Left renal pelvis (tissue), 4 donors: ENCODE measurements around the gene GRK1. TPM values are rescaled to one million over a fixed set of nuclear protein-coding genes. Genes with fewer than 3 reads are reported as not detected.

Source experiments
- DNase-seq, 4 donors: peaks; one replicate each; pipeline ENCODE4 v3.0.0-alpha.2; 2013; ENCODE audit warnings: low read depth in 4 of 4, low spot score in 3 of 4
- polyA plus RNA-seq, 4 donors: library from polyadenylated mRNA; unstranded; fragments of 120-200 nt; gene quantifications; one replicate each; pipeline ENCODE4 v1.2.1, GENCODE V29; 2013; ENCODE audit not compliant: insufficient read length in 4 of 4

The GRK1 gene
- polyA plus RNA-seq, 4 donors: 0.07 to 0.26 (median 0.14) TPM

DNA sequence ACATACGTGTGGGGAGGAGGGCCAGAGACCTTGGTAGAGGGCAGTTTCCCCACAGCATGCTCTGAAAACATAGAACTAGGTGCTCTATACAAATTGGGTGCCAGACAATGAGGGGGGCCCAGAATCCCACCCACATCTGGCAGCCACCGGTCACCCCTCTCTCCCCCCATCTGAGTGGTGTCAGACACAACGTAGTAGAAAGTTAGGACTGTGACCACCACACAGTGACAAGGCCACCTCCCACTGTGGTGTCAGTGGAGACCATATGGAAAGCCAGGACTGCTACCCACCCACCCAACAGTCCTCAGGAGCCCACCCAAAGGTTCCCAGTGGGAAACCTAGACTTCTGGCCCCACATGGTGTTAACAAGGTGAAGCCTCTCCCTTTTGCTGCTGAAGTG lies 7.0 kb upstream of the GRK1 start:
- DNase-seq: no peak

DNA sequence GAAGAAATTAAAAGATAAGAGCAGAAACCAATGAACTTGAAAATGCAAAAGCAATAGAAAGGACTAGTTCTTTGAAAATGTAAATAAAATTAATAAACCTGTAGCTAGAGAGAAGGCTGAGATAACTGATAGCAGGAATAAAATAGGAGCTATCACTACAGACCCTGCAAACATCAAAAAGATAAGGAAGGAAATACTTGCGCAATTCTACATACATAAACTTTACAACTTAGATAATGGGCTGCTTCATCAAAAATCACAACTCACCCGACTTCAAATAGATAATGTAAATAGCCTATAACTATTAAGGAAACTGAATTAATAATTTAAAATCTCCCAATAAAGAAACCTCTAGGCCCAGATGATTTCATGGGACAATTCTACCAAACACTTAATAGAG lies 5.5 kb upstream of the GRK1 start:
- DNase-seq: no peak

DNA sequence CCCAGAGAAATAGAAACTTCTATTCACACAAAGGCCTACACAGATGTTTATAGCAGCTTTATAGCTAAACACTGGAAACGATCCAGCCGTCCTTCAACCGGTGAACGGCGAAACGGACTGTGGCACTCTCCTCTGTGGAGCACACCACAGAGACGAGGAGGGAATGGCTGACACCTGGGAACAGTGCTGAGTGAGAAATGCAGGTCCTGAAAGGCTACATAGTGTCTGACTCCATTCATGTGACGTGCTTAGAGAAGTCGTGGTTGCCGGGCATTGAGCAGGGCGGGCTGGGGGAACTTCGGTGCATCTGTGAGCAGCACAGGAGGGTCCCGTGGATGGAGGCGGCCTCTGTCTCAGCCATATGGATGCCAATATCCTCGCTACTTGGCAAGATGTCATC lies 3.1 kb upstream of the GRK1 start:
- DNase-seq: no peak

DNA sequence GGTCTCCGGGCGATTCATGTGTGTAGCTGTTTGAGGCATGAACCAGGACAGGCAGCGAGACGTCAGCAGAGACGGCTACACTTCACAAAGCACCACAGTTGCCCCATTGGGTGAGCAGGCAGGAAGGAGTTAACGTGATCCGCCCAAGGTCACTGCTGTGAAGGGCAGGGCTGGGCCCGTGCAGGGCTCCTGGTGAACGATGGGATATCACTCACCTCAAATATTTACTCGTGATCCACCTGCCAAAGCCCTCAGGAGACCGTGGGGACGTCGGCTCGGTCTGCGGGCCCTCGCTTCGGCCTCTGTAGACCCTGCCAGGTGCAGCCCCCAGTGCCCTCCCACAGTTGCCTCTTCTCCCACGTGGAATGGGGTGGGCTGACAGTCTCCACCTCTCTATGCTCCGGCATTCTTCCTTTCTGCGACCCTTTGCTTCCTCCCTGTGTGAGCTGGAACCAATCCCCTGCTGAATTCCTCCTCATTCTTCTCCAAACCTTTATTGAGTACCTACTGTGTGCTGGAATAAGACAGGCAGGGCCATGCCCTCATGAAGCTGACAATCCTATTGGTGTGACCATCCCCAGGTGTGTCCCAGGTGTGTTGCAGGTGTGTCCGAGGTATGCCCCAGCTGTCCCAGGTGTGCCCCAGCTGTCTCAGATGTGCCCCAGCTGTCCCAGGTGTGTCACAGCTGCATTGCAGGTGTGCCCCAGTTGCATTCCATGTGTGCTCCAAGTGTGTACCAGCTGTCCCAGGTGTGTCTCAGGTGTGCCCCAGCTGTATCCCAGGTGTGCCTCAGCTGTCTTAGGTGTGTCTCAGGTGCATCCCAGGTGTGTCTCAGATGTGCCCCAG lies 2.0 kb upstream of the GRK1 start:
- DNase-seq: no peak

GRCh38 chr13:113665597-113666328 lies 1.3 kb upstream of the GRK1 start:
- DNase-seq: no peak

GRCh38 chr13:113666329-113666670 lies 719 bp upstream of the GRK1 start:
- DNase-seq: no peak

DNA sequence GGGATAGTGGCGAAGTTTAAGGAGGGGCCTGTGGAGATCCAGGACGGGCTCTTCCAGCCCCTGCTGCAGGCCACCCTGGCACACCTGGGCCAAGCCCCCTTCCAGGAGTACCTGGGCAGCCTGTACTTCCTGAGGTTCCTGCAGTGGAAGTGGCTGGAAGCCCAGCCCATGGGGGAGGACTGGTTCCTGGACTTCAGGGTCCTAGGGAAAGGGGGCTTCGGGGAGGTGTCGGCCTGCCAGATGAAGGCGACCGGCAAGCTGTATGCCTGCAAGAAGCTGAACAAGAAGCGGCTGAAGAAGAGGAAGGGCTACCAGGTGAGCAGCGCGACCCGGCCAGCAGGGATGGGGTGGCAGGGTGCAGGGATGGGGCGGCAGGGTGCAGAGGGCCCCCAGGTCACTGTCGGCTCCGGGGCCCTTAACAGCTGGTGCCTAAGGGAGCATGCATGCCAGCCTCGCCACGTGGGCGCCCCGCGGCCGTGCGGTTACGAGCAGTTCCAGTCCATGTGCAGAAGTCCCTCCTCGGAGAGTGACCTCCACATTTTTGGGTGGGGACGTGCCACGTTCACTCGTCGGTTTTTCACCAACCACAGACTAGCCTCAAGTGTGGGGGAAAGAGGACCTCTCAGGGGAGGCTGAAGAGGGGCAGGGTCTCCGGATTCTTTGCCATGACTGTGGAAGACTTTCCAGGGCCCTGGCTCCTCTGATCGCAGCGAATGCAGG lies 912 bp downstream of the GRK1 start:
- DNase-seq: no peak

DNA sequence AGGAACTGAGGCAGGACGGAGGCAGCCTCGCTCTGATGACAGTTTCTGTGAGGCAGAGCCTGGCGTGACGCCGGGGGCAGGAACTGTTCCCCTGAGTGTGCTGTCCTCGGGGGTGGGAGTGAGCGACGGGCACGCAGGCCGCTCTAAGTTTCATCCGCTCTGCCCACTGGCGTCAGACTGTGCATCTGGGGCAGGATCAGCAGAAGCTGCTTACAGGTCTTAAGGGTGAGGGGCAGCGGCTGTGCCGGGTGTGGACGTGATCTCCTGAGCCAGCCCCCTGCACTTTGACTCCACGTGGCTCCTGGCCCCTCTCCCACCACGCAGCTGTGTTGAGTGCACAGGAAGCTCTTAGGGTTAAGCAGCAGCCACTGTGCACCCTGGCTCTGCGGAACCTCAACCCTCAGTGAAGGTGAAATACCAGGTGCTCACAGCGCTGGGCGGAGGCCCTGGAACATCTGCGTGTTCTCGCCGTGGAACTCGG lies 1.5 kb downstream of the GRK1 start:
- no peak for DNase-seq

GRCh38 chr13:113669231-113669754 lies 2.3 kb downstream of the GRK1 start:
- DNase-seq: no peak

DNA sequence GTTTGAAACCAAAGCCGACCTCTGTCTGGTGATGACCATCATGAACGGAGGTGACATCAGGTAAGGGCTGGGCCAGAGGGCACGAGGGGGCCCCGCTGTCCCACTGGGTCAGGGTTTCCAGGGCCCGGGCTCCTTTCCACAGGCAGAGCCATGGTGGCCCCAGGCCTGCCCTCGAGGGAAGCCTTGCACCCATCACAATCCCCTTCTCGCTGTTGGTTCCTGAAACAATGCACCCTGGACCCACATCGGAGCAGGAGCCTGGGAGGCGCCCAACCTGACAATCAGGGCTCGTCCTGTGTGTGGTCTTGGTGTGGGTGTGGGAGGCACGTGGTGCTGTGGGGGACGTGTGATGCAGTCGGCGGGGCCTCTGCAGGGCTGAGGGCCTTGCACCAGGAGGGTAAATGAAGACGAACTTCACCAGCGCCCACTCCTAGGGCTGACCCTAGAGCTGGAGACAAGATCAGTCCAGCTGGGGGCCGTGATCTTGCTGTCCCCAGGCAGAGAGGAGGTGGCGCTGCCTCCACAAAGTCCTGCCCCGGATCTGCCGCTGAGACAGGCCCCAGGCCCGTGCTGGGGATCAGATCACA lies 2.8 kb downstream of the GRK1 start:
- DNase-seq: no peak

GRCh38 chr13:113670541-113670940 lies 3.5 kb downstream of the GRK1 start:
- no peak for DNase-seq

- no peak for DNase-seq
Observed at GRCh38 chr13:113671066-113672001, 4.3 kb downstream of the GRK1 start.

DNA sequence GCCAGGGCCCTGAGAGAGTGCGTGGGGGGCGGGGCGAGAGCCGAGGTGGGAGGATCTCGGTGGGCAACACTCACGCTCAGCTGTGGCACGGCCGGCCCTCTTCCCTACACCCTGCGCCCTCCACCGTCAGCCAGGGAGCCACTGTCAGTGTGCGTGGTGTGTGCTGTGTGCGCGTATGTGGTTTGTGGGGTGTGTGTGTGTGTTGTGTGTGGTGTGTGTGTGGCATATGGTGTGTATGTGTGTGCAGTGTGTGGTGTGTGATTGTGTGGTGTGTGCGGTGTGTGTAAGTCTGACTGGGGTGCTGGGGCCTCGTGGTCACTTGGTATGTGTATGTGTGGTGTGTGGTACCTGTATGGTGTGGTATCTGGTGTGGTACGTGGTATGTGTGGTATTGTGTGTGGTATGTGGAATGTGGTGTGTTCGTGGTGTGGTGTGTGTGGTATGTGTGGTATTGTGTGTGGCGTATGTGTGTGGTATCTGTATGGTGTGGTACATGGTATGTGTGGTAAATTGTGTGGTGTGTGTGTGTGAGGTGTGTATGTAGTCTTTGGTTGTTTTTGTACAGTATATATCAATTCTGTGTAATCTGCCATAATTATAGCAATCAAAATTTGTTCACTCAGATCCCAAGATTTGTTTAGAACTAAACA lies 5.1 kb downstream of the GRK1 start:
- no peak for DNase-seq

- DNase-seq: no peak
Observed at GRCh38 chr13:113722921-113723320, 55.9 kb downstream of the GRK1 start.

GRCh38 chr13:113723410-113724015 lies 56.5 kb downstream of the GRK1 start:
- no peak for DNase-seq

GRCh38 chr13:113724016-113724758 lies 57.2 kb downstream of the GRK1 start:
- DNase-seq: no peak

- peak; percentile 37 to 66 (median 51) for DNase-seq
Observed at GRCh38 chr13:113724780-113725315, 57.8 kb downstream of the GRK1 start.
